Activated CD4-positive, alpha-beta T cell treated with anti-CD3 and anti-CD28 coated beads, Interleukin-2, amount 50 U/mL, for 16 hours (primary cell): ENCODE measurements around the gene TNFRSF4.
A peak's percentile ranks its signal among the peaks of the same experiment; 100 is the strongest.

Source experiments
- DNase-seq: peaks from one replicate; pipeline ENCODE4 v3.0.0-alpha.2; 2020

TNFRSF4 gene

GRCh38 chr1:1216770-1217620 is 3.0 kb upstream of the TNFRSF4 start:
- peak; percentile 78 for DNase-seq

GRCh38 chr1:1215881-1216605 is 2.1 kb upstream of the TNFRSF4 start:
- no peak for DNase-seq

- DNase-seq = no peak
Measured at GRCh38 chr1:1215080-1215676, 1.2 kb upstream of the TNFRSF4 start.

- DNase-seq = peak; percentile 62
Measured at GRCh38 chr1:1212780-1213344, 1.1 kb downstream of the TNFRSF4 start.

GRCh38 chr1:1211541-1212441 is 2.2 kb downstream of the TNFRSF4 start:
- no peak for DNase-seq

GRCh38 chr1:1210726-1211540 is 3.0 kb downstream of the TNFRSF4 start:
- DNase-seq = no peak

GRCh38 chr1:1208713-1209433 is 5.1 kb downstream of the TNFRSF4 start:
- DNase-seq = no peak

GRCh38 chr1:1207571-1207892 is 6.4 kb downstream of the TNFRSF4 start:
- no peak for DNase-seq

- DNase-seq = no peak
Measured at GRCh38 chr1:1206966-1207531, 6.9 kb downstream of the TNFRSF4 start.

GRCh38 chr1:1206376-1206965 is 7.5 kb downstream of the TNFRSF4 start, which contains the start of gene TNFRSF18:
Gene TNFRSF18, minus strand, starts transcription at chr1:1206592. Its CDS starts 21 bp downstream, at chr1:1206571.
- DNase-seq = no peak

- no peak for DNase-seq
Measured at GRCh38 chr1:1205769-1206375, 8.1 kb downstream of the TNFRSF4 start.

GRCh38 chr1:1204998-1205768 is 8.8 kb downstream of the TNFRSF4 start:
- DNase-seq = no peak

GRCh38 chr1:1204425-1204920 is 9.5 kb downstream of the TNFRSF4 start:
- no peak for DNase-seq

GRCh38 chr1:1203561-1204424 is 10.2 kb downstream of the TNFRSF4 start:
- DNase-seq = no peak

- no peak for DNase-seq
Measured at GRCh38 chr1:1202831-1203560, 11.0 kb downstream of the TNFRSF4 start.

GRCh38 chr1:1200876-1201810 is 12.8 kb downstream of the TNFRSF4 start:
- DNase-seq = no peak
